ENCODE results near the gene RIBC2. TPM values are rescaled to one million over a fixed set of nuclear protein-coding genes. Genes with fewer than 3 reads are reported as not detected.

The RIBC2 gene
- polyA plus RNA-seq, 2 of the 4 experiments (the other 2 are of a cell fraction): 3.0 to 3.8 TPM

GRCh38 chr22:45425531-45426265, 12.2 kb downstream of the RIBC2 start (continued):
- TF ChIP-seq, protein P1, sequence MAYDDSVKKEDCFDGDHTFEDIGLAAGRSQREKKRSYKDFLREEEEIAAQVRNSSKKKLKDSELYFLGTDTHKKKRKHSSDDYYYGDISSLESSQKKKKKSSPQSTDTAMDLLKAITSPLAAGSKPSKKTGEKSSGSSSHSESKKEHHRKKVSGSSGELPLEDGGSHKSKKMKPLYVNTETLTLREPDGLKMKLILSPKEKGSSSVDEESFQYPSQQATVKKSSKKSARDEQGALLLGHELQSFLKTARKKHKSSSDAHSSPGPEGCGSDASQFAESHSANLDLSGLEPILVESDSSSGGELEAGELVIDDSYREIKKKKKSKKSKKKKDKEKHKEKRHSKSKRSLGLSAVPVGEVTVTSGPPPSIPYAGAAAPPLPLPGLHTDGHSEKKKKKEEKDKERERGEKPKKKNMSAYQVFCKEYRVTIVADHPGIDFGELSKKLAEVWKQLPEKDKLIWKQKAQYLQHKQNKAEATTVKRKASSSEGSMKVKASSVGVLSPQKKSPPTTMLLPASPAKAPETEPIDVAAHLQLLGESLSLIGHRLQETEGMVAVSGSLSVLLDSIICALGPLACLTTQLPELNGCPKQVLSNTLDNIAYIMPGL (CRISPR knock-in tag; IDR thresholded peaks at IDR 0.05; ENCODE audit: borderline replicate concordance): no peak
- TF ChIP-seq CEBPB (IDR thresholded peaks at IDR 0.05) (no peak), SMC3 (IDR thresholded peaks at IDR 0.05) (no peak), HOXA7 (CRISPR knock-in tag; IDR thresholded peaks at IDR 0.05) (no peak), ESRRA (IDR thresholded peaks at IDR 0.05; ENCODE audit: borderline replicate concordance, low read length) (no peak), FOSL2 (IDR thresholded peaks at IDR 0.05) (no peak), FOSL2 (CRISPR knock-in tag; IDR thresholded peaks at IDR 0.05) (no peak)
- TF ChIP-seq, protein P2, sequence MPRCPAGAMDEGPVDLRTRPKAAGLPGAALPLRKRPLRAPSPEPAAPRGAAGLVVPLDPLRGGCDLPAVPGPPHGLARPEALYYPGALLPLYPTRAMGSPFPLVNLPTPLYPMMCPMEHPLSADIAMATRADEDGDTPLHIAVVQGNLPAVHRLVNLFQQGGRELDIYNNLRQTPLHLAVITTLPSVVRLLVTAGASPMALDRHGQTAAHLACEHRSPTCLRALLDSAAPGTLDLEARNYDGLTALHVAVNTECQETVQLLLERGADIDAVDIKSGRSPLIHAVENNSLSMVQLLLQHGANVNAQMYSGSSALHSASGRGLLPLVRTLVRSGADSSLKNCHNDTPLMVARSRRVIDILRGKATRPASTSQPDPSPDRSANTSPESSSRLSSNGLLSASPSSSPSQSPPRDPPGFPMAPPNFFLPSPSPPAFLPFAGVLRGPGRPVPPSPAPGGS (IDR thresholded peaks at IDR 0.05): no peak

DNA sequence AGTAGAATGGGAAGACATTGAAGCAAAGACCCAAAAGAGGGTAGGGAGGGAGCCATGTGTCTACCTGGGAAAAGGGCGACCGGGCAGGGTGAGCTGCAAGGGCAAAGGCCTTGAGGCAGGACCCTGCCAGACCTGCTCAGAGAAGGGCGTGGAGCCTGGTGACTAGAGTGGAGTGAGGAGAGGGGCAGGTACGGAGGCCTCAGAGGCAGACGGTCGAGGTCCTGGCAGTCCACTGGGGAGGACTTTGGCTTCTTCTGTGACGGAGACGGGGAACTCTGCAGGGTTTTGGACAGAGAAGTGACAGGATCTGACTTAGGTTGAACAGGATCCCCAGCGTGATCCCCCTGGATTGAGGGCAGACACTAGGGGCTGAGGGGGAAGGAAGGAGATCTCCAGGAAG, 12.9 kb downstream of the RIBC2 start:
- DNase-seq (ENCODE audit: low read depth in 1 of 2, low spot score in 1 of 2): no peak
- H3K4me3 ChIP-seq: no peak overlapping the region
- no peak for TF ChIP-seq HEYL (CRISPR knock-in tag; IDR thresholded peaks at IDR 0.05)
- no peaks in the 10 kb centered on the region for H3K9me3 ChIP-seq
- H3K4me2 ChIP-seq: no peak overlapping the region
- no peak for ATAC-seq
- no peaks in the 10 kb centered on the region for H3K4me1 ChIP-seq
- ChIA-PET POLR2A (no interaction called here), CTCF (no interaction called here)
- no peak overlapping the region for H3K27ac ChIP-seq
- no peak for FAIRE-seq
- 95% methylated on average over 9 of the region's 9 CpGs for WGBS (ENCODE audit: missing lambda C conversion rate)

DNA sequence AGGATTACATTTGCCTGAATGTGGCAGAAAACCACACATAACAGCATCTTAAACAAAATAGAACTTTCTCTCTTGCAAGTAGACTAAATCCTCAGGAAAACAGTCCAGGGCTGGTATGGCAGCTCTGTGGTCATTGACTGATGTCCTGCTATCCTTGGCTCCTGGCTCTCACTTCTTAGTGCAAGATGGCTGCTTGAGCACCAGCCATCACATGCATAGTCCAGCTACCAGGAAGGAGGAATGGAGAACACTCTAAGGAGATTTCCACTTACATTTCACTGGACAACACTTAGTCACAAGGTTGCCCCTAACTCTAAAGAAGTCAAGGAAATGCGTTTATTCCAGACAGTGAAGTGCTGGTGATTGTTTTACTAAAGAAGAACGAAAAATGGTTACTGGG, 13.6 kb downstream of the RIBC2 start:
- H3K4me2 ChIP-seq: no peak overlapping the region
- ATAC-seq: no peak
- no peak for DNase-seq (ENCODE audit: low read depth in 1 of 2, low spot score in 1 of 2)
- 98% methylated on average over 2 of the region's 2 CpGs for WGBS (ENCODE audit: missing lambda C conversion rate)
- ChIA-PET CTCF (no interaction called here), POLR2A (no interaction called here)
- H3K4me3 ChIP-seq: no peak overlapping the region
- FAIRE-seq: no peak
- H3K4me1 ChIP-seq: no peaks in the 10 kb centered on the region
- H3K27ac ChIP-seq: no peak overlapping the region
- H3K9me3 ChIP-seq: no peaks in the 10 kb centered on the region
- TF ChIP-seq NR3C1 (IDR thresholded peaks at IDR 0.05) (no peak), E2F6 (IDR thresholded peaks at IDR 0.05; ENCODE audit: borderline replicate concordance, low read depth) (no peak), CHD2 (IDR thresholded peaks at IDR 0.05; ENCODE audit: low read length, partially characterized antibody) (no peak), SMC3 (IDR thresholded peaks at IDR 0.05) (no peak), EHF (CRISPR knock-in tag; IDR thresholded peaks at IDR 0.05) (no peak), RCOR1 (IDR thresholded peaks at IDR 0.05; ENCODE audit: low read depth, low read length) (no peak), SREBF2 (IDR thresholded peaks at IDR 0.05) (no peak), HOXB13 (CRISPR knock-in tag; IDR thresholded peaks at IDR 0.05; ENCODE audit: low read depth) (no peak)

- ATAC-seq (no peak), FAIRE-seq (no peak), DNase-seq (ENCODE audit: low read depth in 1 of 2, low spot score in 1 of 2) (no peak)
- Histone ChIP-seq H3K4me3 (no peak overlapping the region), H3K9me3 (no peaks in the 10 kb centered on the region), H3K4me1 (no peaks in the 10 kb centered on the region), H3K27ac (no peak overlapping the region), H3K4me2 (no peak overlapping the region)
- WGBS (ENCODE audit: missing lambda C conversion rate): 86% methylated on average over 19 of the region's 19 CpGs
- no peak for TF ChIP-seq RNF2 (IDR thresholded peaks at IDR 0.05; ENCODE audit: borderline replicate concordance, low read depth)
- ChIA-PET CTCF (no interaction called here), POLR2A (no interaction called here)
Observed at GRCh38 chr22:45428391-45429385, 15.2 kb downstream of the RIBC2 start.
